Measurements from ENCODE around the gene CCDC106.

- TF ChIP-seq POU2F2 (IDR thresholded peaks at IDR 0.05; ENCODE audit: low read depth, low read length) (no peak), POLR2A (IDR thresholded peaks at IDR 0.05; ENCODE audit: low read depth, low read length) (peak; percentile 22; the same call in 1 of the 2 replicates), TAF1 (IDR thresholded peaks at IDR 0.05; ENCODE audit: low read depth, low read length) (no peak), PAX5 (IDR thresholded peaks at IDR 0.05; ENCODE audit: insufficient read depth, low read length, severe bottlenecking) (no peak), POLR2AphosphoS5 (IDR thresholded peaks at IDR 0.05; ENCODE audit: low read depth, low read length) (0 out of 2 replicates have a peak, but pooled peaks have one; percentile 45)
Measured at GRCh38 chr19:55656988-55657747, 9.2 kb downstream of the CCDC106 start.

Measured in GM12891 (cell line).